ENCODE results near the gene PEAR1. TPM values are rescaled to one million over a fixed set of nuclear protein-coding genes. Genes with fewer than 3 reads are reported as not detected.
A peak's percentile ranks its signal among the peaks of the same experiment; 100 is the strongest.

The PEAR1 gene
- total RNA-seq, 1 donor from 2014 or later = 1.9 TPM

DNA sequence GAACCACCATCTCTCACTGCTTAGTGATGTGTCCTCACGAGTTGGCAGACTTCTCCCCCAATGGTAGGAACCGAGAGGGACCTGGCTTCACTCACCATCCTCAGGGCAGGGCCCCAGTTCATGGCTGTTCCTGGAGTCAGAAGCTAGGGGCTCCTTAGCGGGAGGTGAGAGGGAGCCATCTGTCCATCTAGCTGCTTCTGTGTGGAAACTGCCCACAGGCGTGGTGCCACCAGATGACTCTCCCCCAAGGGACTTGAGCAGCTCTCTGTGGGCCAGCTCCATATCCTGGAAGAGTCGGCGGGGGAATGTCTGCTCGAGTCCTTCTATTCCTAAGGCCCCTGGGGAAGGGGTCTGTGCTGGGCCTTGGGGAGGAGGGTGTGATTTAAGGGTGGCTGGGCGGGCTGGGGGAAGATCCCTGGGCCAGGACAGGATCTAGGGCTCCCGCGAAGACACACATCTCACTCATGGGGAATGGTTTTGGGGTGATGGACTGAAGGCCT is 43.3 kb downstream of the PEAR1 start:
- no peak for DNase-seq (ENCODE audit: low spot score)

GRCh38 chr1:156937883-156938282 is 44.4 kb downstream of the PEAR1 start:
- no peak for DNase-seq (ENCODE audit: low spot score)

DNA sequence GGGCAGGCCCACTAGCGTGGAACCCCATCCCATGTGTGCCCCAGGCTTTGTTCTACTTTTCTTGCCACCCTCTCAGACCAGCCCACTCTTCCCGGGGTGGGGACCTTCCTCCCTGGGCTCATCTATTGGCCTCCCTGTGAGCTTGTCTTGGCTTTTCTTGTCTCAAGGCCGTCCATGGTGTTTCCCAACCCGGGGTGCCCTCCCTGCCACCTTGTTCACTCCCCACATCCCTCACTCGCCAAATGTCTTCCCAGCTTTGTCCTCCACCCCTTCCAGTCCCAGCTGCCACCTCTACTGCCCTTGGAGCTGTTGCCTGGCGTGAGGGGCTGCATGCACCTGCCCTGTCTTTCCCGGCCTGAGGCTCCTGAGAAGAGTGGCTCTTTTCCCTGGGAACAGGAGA is 45.3 kb downstream of the PEAR1 start:
- no peak for DNase-seq (ENCODE audit: low spot score)

- no peak for DNase-seq (ENCODE audit: low spot score)
Measured at GRCh38 chr1:156939786-156940334, 46.3 kb downstream of the PEAR1 start.

DNA sequence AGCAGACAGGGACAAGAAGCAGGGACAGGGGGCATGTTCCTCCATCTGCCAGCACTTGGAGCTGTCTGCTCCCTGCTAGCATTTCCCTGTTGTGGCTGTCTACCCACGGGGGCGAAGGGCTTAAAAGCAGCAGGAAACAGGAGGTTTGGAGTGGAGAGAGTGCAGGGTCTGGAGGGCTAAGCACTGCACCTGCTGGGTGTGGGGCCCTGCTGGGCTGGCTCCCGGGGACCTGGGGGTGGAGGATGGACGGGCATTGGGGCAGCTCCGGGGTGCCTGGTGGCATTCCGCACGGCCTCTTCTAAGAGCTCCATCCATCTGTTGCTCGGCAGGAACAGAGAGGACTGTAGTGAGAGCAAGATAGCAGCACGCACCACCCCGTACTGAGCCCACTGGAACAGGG is 48.2 kb downstream of the PEAR1 start:
- no peak for DNase-seq (ENCODE audit: low spot score)

- DNase-seq (ENCODE audit: low spot score) = no peak
Measured at GRCh38 chr1:156942176-156942575, 48.7 kb downstream of the PEAR1 start.

DNA sequence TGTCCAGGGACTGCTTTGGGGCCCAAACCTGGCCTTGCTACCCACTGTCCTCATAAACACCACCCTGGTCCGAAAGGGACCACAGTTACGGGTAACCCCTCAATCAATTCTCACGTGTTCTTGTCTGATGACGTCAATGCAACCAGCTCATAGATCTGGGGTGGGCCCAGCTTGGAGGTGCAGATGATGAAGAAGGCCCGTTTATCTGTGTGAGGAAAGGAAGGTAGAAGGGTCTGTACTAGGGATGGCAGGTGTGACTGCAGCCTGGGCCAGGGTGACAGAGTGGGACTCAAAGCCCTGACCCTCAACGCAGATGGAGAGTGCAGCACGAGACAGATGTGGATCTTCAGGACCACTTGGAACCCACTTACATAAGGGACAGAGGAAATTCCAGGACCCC is 49.1 kb downstream of the PEAR1 start:
- no peak for DNase-seq (ENCODE audit: low spot score)

GRCh38 chr1:156943756-156944155 is 50.2 kb downstream of the PEAR1 start:
- DNase-seq (ENCODE audit: low spot score) = no peak

GRCh38 chr1:156944268-156944667 is 50.8 kb downstream of the PEAR1 start:
- DNase-seq (ENCODE audit: low spot score) = no peak

DNA sequence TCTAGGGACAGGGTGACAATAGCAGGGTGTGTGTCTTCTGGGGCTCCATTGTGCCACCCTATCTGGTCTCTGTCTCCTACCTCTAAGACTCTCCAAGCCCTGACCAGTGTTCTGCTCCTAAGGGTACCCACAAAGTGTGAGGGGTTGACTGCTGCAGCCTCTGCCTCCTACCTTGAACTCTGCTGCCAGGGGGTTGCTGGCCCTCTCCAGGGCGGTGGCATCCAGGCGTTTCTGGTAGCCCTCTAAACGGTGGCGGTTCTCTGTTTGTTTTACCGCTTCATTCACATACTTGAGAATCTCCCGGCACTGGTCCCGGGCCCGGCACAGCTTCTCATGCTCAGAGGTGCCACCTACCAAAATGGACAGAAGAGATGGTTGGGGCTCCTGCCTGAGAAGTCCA is 51.3 kb downstream of the PEAR1 start:
- DNase-seq (ENCODE audit: low spot score) = no peak

DNA sequence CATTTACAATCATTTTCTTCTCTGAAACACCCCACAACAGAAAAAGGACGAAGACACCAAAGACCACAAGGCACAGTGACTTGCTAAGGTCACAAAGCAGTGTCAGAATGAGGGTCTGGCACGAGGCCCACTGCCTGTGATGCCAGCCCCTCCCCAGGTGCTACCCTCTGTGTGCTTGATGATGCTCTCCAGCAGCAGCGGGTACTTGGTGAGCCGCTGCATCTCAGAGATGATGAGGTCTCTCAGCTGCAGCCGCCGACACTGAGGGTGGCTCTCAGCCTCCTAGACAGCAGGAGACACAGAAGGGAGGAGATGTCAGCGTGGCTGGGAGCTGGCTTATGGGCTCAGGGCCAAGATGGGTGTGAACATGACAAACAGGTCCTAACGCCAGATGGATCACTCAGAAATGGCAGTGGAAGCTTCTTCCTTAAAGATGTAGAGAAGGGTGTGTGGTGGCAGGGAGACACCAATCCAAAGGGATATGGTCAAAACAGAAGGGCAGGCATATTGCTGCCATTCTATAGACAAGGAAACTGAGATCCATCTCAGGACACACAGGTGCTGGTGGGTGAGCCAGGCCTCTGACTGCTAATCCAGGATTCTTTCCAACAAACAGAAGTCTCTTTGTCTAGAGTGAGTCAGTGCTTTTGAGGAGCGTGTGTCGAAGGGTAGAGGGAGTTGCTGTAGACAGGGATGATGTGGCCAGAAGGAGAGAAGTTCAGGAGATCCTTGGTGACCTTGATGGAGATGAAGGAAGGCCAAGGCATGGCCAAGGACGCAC is 52.6 kb downstream of the PEAR1 start:
- no peak for DNase-seq (ENCODE audit: low spot score)

GRCh38 chr1:156947127-156947526 is 53.6 kb downstream of the PEAR1 start:
- no peak for DNase-seq (ENCODE audit: low spot score)

DNA sequence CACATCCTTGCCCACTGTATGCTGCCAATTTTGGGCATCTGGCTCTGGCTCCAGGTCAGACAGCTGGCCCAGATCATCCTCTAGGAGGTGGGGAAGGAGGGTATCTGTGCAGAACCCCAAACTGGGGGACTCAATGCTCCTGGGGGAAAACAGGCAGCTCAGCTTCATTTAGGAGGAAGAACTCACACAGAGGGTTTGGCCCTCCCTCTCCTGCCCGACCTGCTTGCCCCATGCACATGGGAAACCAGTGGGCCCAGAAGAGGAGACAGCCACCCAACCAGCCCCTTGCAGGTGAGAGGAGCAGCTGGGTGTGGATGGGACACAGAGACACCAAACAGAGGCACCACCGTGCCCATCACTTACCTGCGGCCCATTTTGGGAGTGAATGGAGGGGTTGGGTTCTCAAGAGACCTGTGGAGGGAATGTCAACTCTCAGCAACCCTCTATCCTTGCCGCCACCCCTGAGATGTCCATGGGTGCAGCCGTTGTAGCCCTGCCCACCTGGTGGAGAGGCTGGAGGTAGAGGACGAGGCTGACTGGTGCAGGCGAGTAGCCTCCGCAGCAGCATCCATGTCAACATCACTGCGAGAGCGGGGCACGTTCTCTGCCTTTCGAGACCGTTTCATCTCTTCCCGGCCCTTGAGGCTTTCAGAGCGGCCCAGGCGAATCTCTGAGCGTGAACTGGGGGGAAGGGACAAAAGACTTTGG is 54.5 kb downstream of the PEAR1 start:
- DNase-seq (ENCODE audit: low spot score) = no peak

DNA sequence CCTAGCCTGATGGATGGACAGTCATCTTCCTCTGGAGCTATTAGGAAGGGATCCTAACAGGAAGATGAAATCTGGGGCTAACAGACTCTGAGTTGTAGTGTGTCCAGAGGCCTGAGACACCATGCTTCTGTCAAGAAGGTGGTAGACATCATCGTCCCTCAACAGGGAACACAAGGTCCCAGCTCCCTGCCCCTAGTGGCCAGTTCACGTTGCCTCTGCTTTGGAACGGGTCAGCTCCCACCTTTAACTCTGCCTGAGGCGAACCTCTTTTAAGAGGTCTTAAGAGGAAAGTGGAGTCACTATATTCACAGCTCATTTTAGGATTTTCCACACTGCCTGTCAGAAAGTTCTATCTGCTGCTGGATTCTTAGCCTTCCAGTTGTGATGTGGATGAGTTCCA is 55.2 kb downstream of the PEAR1 start:
- no peak for DNase-seq (ENCODE audit: low spot score)

DNA sequence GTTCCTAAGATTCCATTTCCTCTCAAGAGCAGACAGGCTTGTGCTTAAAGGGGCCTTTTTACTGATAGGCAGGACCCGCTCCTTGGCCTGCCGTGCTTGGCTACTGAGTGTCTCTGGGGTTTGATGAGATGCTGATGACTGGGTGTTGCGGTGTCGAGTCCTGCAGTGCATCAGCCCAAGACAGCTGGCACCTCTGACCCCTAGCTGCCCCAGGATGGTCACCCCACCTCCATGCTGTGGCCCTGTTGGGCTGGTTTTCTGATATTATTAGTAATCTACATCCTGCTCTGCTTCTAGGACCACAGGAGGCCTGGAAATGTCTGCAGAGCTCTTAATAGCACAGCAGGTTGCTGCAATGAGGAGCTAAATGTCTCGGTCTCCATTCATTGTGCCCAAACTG is 55.6 kb downstream of the PEAR1 start:
- DNase-seq (ENCODE audit: low spot score) = no peak

- DNase-seq (ENCODE audit: low spot score) = no peak
Measured at GRCh38 chr1:156951371-156951770, 57.9 kb downstream of the PEAR1 start.

- no peak for DNase-seq (ENCODE audit: low spot score)
Measured at GRCh38 chr1:156953571-156953970, 60.1 kb downstream of the PEAR1 start.

GRCh38 chr1:156956333-156956732 is 62.8 kb downstream of the PEAR1 start:
- no peak for DNase-seq (ENCODE audit: low spot score)

DNA sequence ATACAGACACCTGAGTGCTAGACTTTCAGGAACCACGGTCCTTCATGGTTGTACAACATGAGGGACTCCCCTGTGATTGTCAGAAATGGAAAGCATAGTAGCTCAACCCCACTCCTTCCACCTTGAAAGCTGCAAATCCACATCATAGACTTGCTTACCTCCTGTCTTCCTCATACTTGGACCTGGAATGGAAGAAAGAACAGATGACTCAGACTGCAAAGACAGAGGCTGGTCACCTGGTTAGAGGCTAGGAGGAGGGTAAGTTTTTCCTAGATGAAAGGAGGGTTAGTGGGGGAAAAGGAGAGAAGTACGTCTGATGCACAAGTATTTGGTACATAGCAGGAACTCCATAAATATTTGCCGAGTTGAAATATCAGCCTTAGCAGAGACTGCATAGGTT is 64.1 kb downstream of the PEAR1 start:
- no peak for DNase-seq (ENCODE audit: low spot score)

DNA sequence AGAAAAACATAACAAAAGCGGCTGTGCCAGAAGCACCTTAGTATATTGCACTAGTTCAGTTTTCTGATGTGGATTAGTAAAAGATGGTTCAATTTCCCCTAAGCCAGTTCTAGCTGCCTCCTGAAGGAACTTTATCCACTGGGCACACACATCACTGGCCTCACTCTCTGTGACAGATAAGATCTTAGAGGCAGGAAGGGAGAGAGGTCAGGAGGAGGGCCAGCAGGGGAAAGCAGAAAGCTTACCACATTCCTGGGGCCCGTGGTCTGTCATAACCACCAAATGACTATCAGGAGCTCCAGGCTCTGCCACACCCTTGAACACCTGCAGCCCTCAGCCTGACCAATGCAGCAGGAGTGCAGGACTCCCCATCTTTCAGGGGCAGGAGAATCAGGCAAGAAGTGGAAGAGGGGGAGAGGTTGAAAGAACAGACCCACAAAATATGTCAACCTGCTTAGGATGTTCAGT is 64.8 kb downstream of the PEAR1 start:
- DNase-seq (ENCODE audit: low spot score) = no peak

GRCh38 chr1:156959414-156959813 is 65.9 kb downstream of the PEAR1 start:
- peak; percentile 67 for DNase-seq (ENCODE audit: low spot score)

DNA sequence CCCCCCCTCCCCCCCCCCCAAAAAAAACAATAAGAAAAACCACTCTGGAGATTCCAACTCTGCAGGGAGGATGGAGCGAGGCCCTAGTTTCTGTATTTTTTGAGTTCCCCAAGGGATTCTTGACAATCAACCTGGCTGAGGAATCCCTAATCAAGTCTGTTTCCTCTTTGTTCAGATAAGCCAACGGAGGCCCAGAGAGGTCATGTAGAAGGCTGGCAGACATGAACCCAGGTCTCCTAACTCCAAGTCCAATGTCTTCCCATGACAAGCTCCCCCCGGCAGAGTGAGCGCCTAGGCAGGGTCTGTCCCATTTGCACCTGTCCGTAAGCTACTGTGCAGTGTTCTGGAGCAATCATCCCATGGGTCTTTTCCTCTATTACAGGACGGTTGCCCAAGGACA is 66.4 kb downstream of the PEAR1 start:
- no peak for DNase-seq (ENCODE audit: low spot score)

GRCh38 chr1:156961709-156962108 is 68.2 kb downstream of the PEAR1 start:
- no peak for DNase-seq (ENCODE audit: low spot score)
